GM12892 (cell line): Measurements from ENCODE around the gene ZBTB20.

Experiments used
- POLR2A ChIP-seq: IDR thresholded peaks from 2 replicates; pipeline ENCODE4 v1.6.1; 2011; ENCODE audit warnings: low read depth, low read length, control low read depth
- POLR2AphosphoS5 ChIP-seq: IDR thresholded peaks from 2 replicates; pipeline ENCODE4 v1.6.1; 2011; ENCODE audit warnings: low read depth, low read length, control low read depth

- TF ChIP-seq POLR2A = no peak
- no peak for TF ChIP-seq POLR2AphosphoS5
Measured at GRCh38 chr3:114379266-114379665, 767.8 kb downstream of the ZBTB20 start.
